ENCODE measurements around the gene CYP2D6.
"Not testable (repeated sequence)": the region's sequence is repeated elsewhere in the genome, so short reads cannot be mapped to it uniquely, and the experiment has no call there.

The CYP2D6 gene

GRCh38 chr22:42138122-42138770 lies 7.6 kb upstream of the CYP2D6 start:
- H3K4me3 ChIP-seq (ENCODE audit: low read depth, low read length) = no peak overlapping the region
- no peak for DNase-seq (ENCODE audit: low read depth)
- TF ChIP-seq CTCF (IDR thresholded peaks at IDR 0.05; ENCODE audit: insufficient read depth, low read depth, low read length, missing control alignments) = no peak

- H3K4me3 ChIP-seq (ENCODE audit: low read depth, low read length); DNase-seq (ENCODE audit: low read depth): not testable (repeated sequence)
Observed at GRCh38 chr22:42135688-42136087, 5.1 kb upstream of the CYP2D6 start.

GRCh38 chr22:42134100-42135020 lies 3.8 kb upstream of the CYP2D6 start:
- DNase-seq (ENCODE audit: low read depth) = no peak
- no peak for TF ChIP-seq CTCF (IDR thresholded peaks at IDR 0.05; ENCODE audit: insufficient read depth, low read depth, low read length, missing control alignments)
- H3K4me3 ChIP-seq (ENCODE audit: low read depth, low read length) = no peak overlapping the region

GRCh38 chr22:42132457-42132856 lies 1.8 kb upstream of the CYP2D6 start:
- no peak overlapping the region for H3K4me3 ChIP-seq (ENCODE audit: low read depth, low read length)
- DNase-seq (ENCODE audit: low read depth) = no peak
- TF ChIP-seq CTCF (IDR thresholded peaks at IDR 0.05; ENCODE audit: insufficient read depth, low read depth, low read length, missing control alignments) = no peak

- no peak overlapping the region for H3K4me3 ChIP-seq (ENCODE audit: low read depth, low read length)
- TF ChIP-seq CTCF (IDR thresholded peaks at IDR 0.05; ENCODE audit: insufficient read depth, low read depth, low read length, missing control alignments) = no peak
- DNase-seq (ENCODE audit: low read depth) = no peak
Observed at GRCh38 chr22:42131562-42131961, 952 bp upstream of the CYP2D6 start.

- not testable (repeated sequence) for DNase-seq (ENCODE audit: low read depth); H3K4me3 ChIP-seq (ENCODE audit: low read depth, low read length)
Observed at GRCh38 chr22:42130182-42130581, 428 bp downstream of the CYP2D6 start.

GRCh38 chr22:42128776-42129694 lies 1.6 kb downstream of the CYP2D6 start:
- not testable (repeated sequence) for H3K4me3 ChIP-seq (ENCODE audit: low read depth, low read length); DNase-seq (ENCODE audit: low read depth)

GRCh38 chr22:42128007-42128406 lies 2.6 kb downstream of the CYP2D6 start:
- not testable (repeated sequence) for H3K4me3 ChIP-seq (ENCODE audit: low read depth, low read length); DNase-seq (ENCODE audit: low read depth)
